ENCODE measurements around the gene CAMTA1.

The CAMTA1 gene

DNA sequence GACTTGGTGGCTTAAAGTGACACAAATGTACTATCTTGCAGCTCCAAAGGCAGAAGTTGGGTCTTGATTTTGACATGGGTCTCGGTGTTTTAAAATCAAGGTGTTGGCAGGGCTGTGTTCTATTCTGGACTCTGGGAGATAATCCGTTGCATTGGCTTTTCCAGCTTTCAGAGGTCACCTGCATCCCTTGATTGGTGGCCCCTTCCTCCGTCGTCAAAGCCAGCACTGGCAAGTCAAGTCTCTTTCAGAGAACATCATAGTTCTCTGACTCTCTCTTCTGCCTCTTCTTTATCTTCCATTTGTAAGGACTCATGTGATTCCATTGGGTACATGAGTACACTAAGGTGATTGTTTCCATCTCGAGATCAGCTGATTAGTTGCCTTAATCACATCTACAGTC lies 172.1 kb downstream of the CAMTA1 start:
- TF ChIP-seq, protein P1, sequence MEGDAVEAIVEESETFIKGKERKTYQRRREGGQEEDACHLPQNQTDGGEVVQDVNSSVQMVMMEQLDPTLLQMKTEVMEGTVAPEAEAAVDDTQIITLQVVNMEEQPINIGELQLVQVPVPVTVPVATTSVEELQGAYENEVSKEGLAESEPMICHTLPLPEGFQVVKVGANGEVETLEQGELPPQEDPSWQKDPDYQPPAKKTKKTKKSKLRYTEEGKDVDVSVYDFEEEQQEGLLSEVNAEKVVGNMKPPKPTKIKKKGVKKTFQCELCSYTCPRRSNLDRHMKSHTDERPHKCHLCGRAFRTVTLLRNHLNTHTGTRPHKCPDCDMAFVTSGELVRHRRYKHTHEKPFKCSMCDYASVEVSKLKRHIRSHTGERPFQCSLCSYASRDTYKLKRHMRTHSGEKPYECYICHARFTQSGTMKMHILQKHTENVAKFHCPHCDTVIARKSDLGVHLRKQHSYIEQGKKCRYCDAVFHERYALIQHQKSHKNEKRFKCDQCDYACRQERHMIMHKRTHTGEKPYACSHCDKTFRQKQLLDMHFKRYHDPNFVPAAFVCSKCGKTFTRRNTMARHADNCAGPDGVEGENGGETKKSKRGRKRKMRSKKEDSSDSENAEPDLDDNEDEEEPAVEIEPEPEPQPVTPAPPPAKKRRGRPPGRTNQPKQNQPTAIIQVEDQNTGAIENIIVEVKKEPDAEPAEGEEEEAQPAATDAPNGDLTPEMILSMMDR (IDR thresholded peaks at IDR 0.05; ENCODE audit: control insufficient read depth, extremely low read depth, insufficient read depth), result no peak
- H3K4me3 ChIP-seq (ENCODE audit: low read depth, low read length), result no peak overlapping the region
- no peak for DNase-seq (ENCODE audit: low read depth)

DNA sequence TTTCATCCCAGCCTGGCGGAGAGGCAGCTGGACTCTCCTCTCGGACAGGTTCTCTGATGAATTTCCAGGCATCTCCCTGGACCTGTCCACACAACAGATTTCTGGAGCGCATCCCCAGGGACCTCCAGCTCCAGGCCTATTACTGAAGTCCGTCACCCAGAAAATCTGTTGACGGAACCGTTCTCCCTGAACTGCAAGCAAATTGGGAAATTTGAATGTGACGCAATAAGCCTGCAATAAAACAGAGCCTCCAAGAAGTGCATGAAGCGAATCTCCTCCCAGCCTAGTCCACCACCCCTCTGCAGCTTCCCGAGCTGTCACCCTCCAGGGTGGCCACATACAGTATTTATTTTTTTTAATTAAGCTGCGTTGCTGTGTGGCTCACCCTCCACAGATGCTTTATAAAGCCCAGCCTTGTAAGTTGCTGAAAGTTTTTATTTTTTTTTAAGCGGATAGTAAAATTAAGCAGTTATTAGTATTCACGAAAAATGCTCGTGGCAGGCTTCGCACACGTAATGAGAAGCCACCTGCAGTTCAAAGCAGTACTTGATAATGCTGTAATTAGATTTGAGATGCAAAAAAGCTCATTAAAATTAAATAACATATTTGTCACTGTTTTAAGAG lies 173.3 kb downstream of the CAMTA1 start:
- H3K4me3 ChIP-seq (ENCODE audit: low read depth, low read length), result no peak overlapping the region
- DNase-seq (ENCODE audit: low read depth), result no peak
- TF ChIP-seq, protein P1 (IDR thresholded peaks at IDR 0.05; ENCODE audit: control insufficient read depth, extremely low read depth, insufficient read depth), result no peak

DNA sequence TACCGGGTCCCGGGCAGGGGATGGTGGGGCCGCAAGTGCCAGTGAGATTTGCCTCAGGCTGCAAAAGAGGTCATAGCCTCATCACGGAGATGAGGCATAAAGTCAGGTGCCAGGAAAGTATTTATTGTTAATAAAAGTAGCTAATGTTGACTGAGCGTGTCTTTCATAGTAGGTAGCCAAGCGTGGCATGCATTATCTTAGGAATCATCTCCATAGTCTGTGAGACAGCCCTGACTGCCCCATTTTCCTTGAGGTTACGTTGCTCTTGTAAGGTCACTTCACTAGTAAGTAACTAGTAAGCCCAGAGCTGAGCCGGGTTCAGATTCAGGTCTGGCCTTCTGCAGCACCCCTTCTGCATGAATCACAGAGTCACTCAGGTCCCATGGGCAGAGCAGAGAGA lies 174.2 kb downstream of the CAMTA1 start:
- H3K4me3 ChIP-seq (ENCODE audit: low read depth, low read length), result no peak overlapping the region
- peak; percentile 88 for DNase-seq (ENCODE audit: low read depth)
- TF ChIP-seq, protein P1 (IDR thresholded peaks at IDR 0.05; ENCODE audit: control insufficient read depth, extremely low read depth, insufficient read depth), result no peak

DNA sequence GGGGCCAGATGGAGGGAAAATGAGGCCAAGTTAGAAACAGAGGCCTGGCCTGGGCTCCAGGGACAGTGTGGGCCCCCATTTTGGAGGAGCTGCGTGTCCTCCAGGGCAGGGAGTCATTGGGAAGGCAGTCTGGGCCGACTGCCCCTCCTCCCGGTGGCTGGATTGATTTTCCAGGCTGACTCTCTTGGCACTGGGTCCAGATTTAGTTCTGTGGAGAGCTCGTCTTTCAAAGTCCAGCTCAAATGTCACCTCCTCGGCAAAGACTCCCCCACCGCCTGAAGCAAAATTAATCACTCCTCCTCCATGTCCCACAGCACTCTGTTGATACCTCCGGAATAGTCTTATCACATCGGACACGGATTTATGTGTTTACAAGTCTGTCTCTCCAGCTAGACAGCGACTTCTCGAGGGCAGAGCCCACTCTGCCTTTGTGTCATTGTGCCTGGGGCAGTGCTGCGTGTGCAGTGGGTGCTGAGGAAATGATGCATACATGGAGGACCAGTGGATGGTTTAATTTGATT lies 175.1 kb downstream of the CAMTA1 start:
- no peak for DNase-seq (ENCODE audit: low read depth)
- H3K4me3 ChIP-seq (ENCODE audit: low read depth, low read length), result no peak overlapping the region
- TF ChIP-seq, protein P1 (IDR thresholded peaks at IDR 0.05; ENCODE audit: control insufficient read depth, extremely low read depth, insufficient read depth), result no peak

DNA sequence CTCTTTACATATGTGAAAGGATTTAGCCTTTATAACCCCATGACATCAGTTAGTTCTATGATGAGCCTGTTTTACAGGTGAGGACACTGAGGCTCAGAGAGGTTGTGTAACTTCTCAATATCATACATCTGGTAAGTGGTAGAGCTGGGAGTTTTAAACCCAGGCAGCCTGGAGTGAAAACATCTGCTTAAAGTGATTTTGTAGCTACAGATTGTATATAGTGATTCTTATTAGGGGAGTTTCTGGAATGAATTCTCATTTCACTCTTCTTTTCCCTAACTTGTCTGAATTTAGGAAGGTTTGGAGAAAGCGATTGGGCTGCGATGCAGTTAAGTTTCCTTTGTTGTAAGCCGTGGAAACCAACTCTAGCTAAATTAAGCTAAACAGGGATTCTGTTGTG lies 175.6 kb downstream of the CAMTA1 start:
- no peak for DNase-seq (ENCODE audit: low read depth)
- H3K4me3 ChIP-seq (ENCODE audit: low read depth, low read length), result no peak overlapping the region

DNA sequence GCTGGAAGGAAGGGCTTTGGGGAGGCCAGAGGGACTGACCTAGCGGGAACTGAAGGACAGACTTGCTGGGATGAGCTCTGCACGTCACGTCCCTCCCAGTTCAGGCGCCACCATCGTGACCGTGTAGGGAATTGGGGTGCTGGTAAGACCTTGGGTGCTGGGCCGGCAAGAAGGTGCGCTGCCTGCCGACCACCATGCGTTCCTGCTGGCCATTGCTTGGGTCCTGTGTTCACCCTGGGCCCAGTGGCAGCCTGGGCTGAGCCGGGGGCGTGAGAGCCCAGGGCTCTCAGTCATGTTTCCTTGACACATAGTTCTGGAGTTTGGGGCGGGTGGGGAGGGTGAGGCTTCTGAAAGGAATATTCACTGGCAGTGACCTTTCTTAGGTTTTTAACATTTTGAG lies 176.0 kb downstream of the CAMTA1 start:
- DNase-seq (ENCODE audit: low read depth), result no peak
- no peak overlapping the region for H3K4me3 ChIP-seq (ENCODE audit: low read depth, low read length)
- TF ChIP-seq, protein P1 (IDR thresholded peaks at IDR 0.05; ENCODE audit: control insufficient read depth, extremely low read depth, insufficient read depth), result no peak

More for the DNA sequence above, 175.6 kb downstream of the CAMTA1 start:
- TF ChIP-seq, protein P1 (IDR thresholded peaks at IDR 0.05; ENCODE audit: control insufficient read depth, extremely low read depth, insufficient read depth), result no peak
